ENCODE measurements around the gene LIMK2. TPM values are rescaled to one million over a fixed set of nuclear protein-coding genes. Genes with fewer than 3 reads are reported as not detected.

Gene LIMK2
- total and polyA plus RNA-seq, 10 of the 15 experiments (the other 5 are each of a cell fraction or from before 2014, with no cell fraction given): 2.9 to 40.4 (median 26.7) TPM

DNA sequence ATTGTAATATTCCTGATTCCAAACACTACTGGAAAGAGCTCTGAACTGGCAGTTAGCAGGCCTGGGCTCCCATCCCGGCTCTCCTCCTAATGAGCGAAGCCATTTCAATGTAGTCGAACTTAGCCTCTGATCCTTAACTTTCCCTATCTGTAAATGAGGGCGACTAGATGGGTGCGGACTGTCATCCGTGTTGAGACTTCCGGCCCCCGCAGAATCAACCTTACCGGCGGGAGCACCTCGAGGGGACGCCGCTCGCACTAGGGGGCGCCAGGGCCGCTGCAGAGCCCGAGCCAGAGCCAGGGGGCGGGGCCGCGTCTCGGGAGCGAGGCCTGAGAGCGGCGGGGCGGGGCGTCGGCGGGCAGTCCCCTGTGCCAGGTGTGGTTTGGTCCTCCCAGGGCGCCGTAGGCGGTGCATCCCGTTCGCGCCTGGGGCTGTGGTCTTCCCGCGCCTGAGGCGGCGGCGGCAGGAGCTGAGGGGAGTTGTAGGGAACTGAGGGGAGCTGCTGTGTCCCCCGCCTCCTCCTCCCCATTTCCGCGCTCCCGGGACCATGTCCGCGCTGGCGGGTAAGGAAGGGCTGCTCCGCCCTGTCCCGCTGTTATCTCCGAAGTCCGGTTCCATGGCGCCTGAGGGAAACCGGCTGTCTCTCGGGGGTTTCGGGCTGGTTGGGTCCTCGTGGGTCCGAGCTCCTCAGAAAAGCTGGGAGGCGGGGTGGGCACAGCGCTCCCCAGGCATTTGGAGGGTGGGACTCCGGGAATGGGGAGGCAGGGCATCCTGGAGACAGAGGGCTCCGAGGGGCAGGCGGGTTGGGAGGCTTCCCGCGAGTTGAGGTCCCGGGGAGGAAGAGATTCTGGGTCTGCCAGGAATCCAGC is at the start of gene LIMK2 (continued):
- TF ChIP-seq ZNF274 (IDR thresholded peaks at IDR 0.05; ENCODE audit: insufficient read depth, insufficient read length): no peak
- TF ChIP-seq ASH2L (IDR thresholded peaks at IDR 0.05; ENCODE audit: borderline replicate concordance, low read depth): no peak
- TF ChIP-seq JUNB (IDR thresholded peaks at IDR 0.05): no peak
- TF ChIP-seq FOXM1 (IDR thresholded peaks at IDR 0.05; ENCODE audit: low read depth, low read length): no peak
- TF ChIP-seq TCF3 (IDR thresholded peaks at IDR 0.05; ENCODE audit: borderline replicate concordance, insufficient read depth, low read depth, low read length): peak; percentile 95
- TF ChIP-seq MEF2A (IDR thresholded peaks at IDR 0.05; ENCODE audit: insufficient read depth, low read depth, low read length): 0 out of 2 replicates have a peak, but pooled peaks have one; percentile 42
- 0 out of 2 replicates have a peak, but pooled peaks have one; percentile 52 for TF ChIP-seq CHD1 (IDR thresholded peaks at IDR 0.05; ENCODE audit: low read depth, low read length)
- TF ChIP-seq, protein P1, sequence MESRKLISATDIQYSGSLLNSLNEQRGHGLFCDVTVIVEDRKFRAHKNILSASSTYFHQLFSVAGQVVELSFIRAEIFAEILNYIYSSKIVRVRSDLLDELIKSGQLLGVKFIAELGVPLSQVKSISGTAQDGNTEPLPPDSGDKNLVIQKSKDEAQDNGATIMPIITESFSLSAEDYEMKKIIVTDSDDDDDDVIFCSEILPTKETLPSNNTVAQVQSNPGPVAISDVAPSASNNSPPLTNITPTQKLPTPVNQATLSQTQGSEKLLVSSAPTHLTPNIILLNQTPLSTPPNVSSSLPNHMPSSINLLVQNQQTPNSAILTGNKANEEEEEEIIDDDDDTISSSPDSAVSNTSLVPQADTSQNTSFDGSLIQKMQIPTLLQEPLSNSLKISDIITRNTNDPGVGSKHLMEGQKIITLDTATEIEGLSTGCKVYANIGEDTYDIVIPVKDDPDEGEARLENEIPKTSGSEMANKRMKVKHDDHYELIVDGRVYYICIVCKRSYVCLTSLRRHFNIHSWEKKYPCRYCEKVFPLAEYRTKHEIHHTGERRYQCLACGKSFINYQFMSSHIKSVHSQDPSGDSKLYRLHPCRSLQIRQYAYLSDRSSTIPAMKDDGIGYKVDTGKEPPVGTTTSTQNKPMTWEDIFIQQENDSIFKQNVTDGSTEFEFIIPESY (IDR thresholded peaks at IDR 0.05): no peak
- TF ChIP-seq, protein P2, sequence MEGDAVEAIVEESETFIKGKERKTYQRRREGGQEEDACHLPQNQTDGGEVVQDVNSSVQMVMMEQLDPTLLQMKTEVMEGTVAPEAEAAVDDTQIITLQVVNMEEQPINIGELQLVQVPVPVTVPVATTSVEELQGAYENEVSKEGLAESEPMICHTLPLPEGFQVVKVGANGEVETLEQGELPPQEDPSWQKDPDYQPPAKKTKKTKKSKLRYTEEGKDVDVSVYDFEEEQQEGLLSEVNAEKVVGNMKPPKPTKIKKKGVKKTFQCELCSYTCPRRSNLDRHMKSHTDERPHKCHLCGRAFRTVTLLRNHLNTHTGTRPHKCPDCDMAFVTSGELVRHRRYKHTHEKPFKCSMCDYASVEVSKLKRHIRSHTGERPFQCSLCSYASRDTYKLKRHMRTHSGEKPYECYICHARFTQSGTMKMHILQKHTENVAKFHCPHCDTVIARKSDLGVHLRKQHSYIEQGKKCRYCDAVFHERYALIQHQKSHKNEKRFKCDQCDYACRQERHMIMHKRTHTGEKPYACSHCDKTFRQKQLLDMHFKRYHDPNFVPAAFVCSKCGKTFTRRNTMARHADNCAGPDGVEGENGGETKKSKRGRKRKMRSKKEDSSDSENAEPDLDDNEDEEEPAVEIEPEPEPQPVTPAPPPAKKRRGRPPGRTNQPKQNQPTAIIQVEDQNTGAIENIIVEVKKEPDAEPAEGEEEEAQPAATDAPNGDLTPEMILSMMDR (IDR thresholded peaks at IDR 0.05 in 2 of 3, conservative IDR thresholded peaks at IDR 0.05 in 1 of 3; ENCODE audit: control insufficient read depth in 2 of 3, extremely low read depth in 1 of 3, insufficient read depth in 1 of 3, low read depth in 3 of 3, low read length in 3 of 3): peak; percentile 72 to 95 (median 86)
- TF ChIP-seq POLR2AphosphoS2 (IDR thresholded peaks at IDR 0.05; ENCODE audit: low read depth, low read length): peak; percentile 66; the same call in 1 of the 2 replicates
- no peak for TF ChIP-seq NFYB (IDR thresholded peaks at IDR 0.05; ENCODE audit: insufficient read depth, low read depth, low read length)
- TF ChIP-seq, protein P3, sequence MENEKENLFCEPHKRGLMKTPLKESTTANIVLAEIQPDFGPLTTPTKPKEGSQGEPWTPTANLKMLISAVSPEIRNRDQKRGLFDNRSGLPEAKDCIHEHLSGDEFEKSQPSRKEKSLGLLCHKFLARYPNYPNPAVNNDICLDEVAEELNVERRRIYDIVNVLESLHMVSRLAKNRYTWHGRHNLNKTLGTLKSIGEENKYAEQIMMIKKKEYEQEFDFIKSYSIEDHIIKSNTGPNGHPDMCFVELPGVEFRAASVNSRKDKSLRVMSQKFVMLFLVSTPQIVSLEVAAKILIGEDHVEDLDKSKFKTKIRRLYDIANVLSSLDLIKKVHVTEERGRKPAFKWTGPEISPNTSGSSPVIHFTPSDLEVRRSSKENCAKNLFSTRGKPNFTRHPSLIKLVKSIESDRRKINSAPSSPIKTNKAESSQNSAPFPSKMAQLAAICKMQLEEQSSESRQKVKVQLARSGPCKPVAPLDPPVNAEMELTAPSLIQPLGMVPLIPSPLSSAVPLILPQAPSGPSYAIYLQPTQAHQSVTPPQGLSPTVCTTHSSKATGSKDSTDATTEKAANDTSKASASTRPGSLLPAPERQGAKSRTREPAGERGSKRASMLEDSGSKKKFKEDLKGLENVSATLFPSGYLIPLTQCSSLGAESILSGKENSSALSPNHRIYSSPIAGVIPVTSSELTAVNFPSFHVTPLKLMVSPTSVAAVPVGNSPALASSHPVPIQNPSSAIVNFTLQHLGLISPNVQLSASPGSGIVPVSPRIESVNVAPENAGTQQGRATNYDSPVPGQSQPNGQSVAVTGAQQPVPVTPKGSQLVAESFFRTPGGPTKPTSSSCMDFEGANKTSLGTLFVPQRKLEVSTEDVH (IDR thresholded peaks at IDR 0.05; ENCODE audit: low read depth, partially characterized antibody): no peak
- TF ChIP-seq GATAD2B (conservative IDR thresholded peaks at IDR 0.05; ENCODE audit: low read depth): peak; percentile 54; the same call in 1 of the 2 replicates
- TF ChIP-seq SREBF1 (IDR thresholded peaks at IDR 0.05; ENCODE audit: low read length): no peak
- TF ChIP-seq CBX5 (IDR thresholded peaks at IDR 0.05; ENCODE audit: low read depth): no peak
- no peak for TF ChIP-seq YBX1 (IDR thresholded peaks at IDR 0.05)
- TF ChIP-seq, protein P4, sequence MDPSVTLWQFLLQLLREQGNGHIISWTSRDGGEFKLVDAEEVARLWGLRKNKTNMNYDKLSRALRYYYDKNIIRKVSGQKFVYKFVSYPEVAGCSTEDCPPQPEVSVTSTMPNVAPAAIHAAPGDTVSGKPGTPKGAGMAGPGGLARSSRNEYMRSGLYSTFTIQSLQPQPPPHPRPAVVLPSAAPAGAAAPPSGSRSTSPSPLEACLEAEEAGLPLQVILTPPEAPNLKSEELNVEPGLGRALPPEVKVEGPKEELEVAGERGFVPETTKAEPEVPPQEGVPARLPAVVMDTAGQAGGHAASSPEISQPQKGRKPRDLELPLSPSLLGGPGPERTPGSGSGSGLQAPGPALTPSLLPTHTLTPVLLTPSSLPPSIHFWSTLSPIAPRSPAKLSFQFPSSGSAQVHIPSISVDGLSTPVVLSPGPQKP (IDR thresholded peaks at IDR 0.05; ENCODE audit: low read depth, low read length): peak; percentile 71
- TF ChIP-seq NRF1 (conservative IDR thresholded peaks at IDR 0.05; ENCODE audit: low read depth, low read length): no peak
- TF ChIP-seq HDAC6 (IDR thresholded peaks at IDR 0.05; ENCODE audit: unreplicated experiment): no peak
- TF ChIP-seq, protein P5, sequence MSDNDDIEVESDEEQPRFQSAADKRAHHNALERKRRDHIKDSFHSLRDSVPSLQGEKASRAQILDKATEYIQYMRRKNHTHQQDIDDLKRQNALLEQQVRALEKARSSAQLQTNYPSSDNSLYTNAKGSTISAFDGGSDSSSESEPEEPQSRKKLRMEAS (IDR thresholded peaks at IDR 0.05; ENCODE audit: low read depth, low read length): 0 out of 2 replicates have a peak, but pooled peaks have one; percentile 34
- TF ChIP-seq SIN3A (IDR thresholded peaks at IDR 0.05; ENCODE audit: low read depth, low read length): peak; percentile 67; the same call in 1 of the 2 replicates

Measured in GM12878 (cell line).